H1 (cell line): Measurements from ENCODE around the gene CAPN7. TPM values are rescaled to one million over a fixed set of nuclear protein-coding genes. Genes with fewer than 3 reads are reported as not detected.

Experiments
- CTCF ChIA-PET: fragments of 300-600 bp; sonication (Branson Sonifier 250); formaldehyde crosslinking; loops from one replicate; lab custom pipeline; 2021; ENCODE audit not compliant: partially characterized antibody; lab: Charles Lee
- POLR2A ChIA-PET: fragments of 300-600 bp; sonication (Branson Sonifier 250); formaldehyde crosslinking; loops from one replicate; lab custom pipeline; 2021; ENCODE audit warnings: inconsistent platforms; ENCODE audit not compliant: partially characterized antibody; lab: Charles Lee
- DNase-seq, 2 experiments: peaks; one replicate each; pipeline versions ENCODE4 v3.0.0 to v3.0.0-alpha.2; 2010 to 2022; ENCODE audit warnings: low spot score in 2 of 2, low read depth in 1 of 2, mixed read lengths in 1 of 2
- FAIRE-seq: peaks from 2 replicates; lab custom pipeline; 2011; peaks lifted over from hg19 to GRCh38; lab: Jason Lieb, UNC
- H2AFZ ChIP-seq: 2 replicates; pipeline ENCODE4 v1.8.1; 2012; ENCODE audit warnings: low read length, inconsistent platforms
- H2AK5ac ChIP-seq: 2 replicates; pipeline ENCODE4 v1.6.1; 2013; ENCODE audit warnings: low read depth, low read length
- H2BK120ac ChIP-seq: replicated peaks from 2 replicates; pipeline ENCODE3; 2013; ENCODE audit warnings: low read depth, low read length, inconsistent platforms
- H2BK12ac ChIP-seq: 2 replicates; pipeline ENCODE4 v1.6.1; 2013; ENCODE audit warnings: low read depth, low read length
- H2BK15ac ChIP-seq: 2 replicates; pipeline ENCODE4 v1.6.1; 2013; ENCODE audit warnings: low read length
- H2BK20ac ChIP-seq: 2 replicates; pipeline ENCODE4 v1.6.1; 2013; ENCODE audit warnings: low read length
- H2BK5ac ChIP-seq: 2 replicates; pipeline ENCODE4 v1.6.1; 2013; ENCODE audit warnings: low read depth, low read length
- H3K14ac ChIP-seq: 2 replicates; pipeline ENCODE4 v1.6.1; 2013; ENCODE audit warnings: inconsistent platforms; ENCODE audit not compliant: insufficient read length
- H3K18ac ChIP-seq: 2 replicates; pipeline ENCODE4 v1.6.1; 2013; ENCODE audit warnings: low read length; ENCODE audit errors: extremely low read depth
- H3K23ac ChIP-seq: 2 replicates; pipeline ENCODE4 v1.6.1; 2013; ENCODE audit warnings: inconsistent platforms; ENCODE audit not compliant: insufficient read length
- H3K23me2 ChIP-seq: 2 replicates; pipeline ENCODE4 v1.6.1; 2013; ENCODE audit warnings: low read depth, low read length
- H3K27ac ChIP-seq: 2 replicates; pipeline ENCODE4 v1.6.1; 2011; ENCODE audit warnings: low read depth, low read length, inconsistent platforms
- H3K27me3 ChIP-seq, 4 experiments: replicated peaks in 1 of 4; 1 replicate in 1 of 4; 2 replicates in 3 of 4; pipeline versions ENCODE4 v1.6.1 to v1.8.1; 2011 to 2013; ENCODE audit warnings: low read length in 3 of 4, mild to moderate bottlenecking in 3 of 4, inconsistent platforms in 2 of 4, mixed read lengths in 2 of 4, moderate library complexity in 1 of 4; ENCODE audit not compliant: control insufficient read depth in 3 of 4, insufficient read depth in 3 of 4; ENCODE audit errors: extremely low read depth in 1 of 4
- H3K36me3 ChIP-seq, 4 experiments: 2 replicates each; pipeline versions ENCODE4 v1.6.1 to v1.8.1; 2011 to 2013; ENCODE audit warnings: mild to moderate bottlenecking in 4 of 4, low read length in 3 of 4, moderate library complexity in 2 of 4, control low read depth in 1 of 4, inconsistent platforms in 1 of 4; ENCODE audit not compliant: insufficient read depth in 4 of 4, control insufficient read depth in 2 of 4
- H3K4ac ChIP-seq: replicated peaks from 2 replicates; pipeline ENCODE3; 2013; ENCODE audit warnings: low read length, low read depth, mixed read lengths, inconsistent platforms; ENCODE audit not compliant: insufficient read length
- H3K4me1 ChIP-seq, 4 experiments: replicated peaks in 1 of 4; 1 replicate in 1 of 4; 2 replicates in 3 of 4; pipeline versions ENCODE4 v1.6.1 to v1.8.1; 2011 to 2013; ENCODE audit warnings: low read length in 3 of 4, inconsistent platforms in 2 of 4, mixed read lengths in 1 of 4; ENCODE audit not compliant: insufficient read depth in 4 of 4, control insufficient read depth in 3 of 4
- H3K4me2 ChIP-seq, 2 experiments: 2 replicates each; pipeline versions ENCODE4 v1.6.1 to v1.8.1; 2011 to 2013; ENCODE audit warnings: low read depth in 2 of 2, low read length in 2 of 2, control low read depth in 1 of 2, inconsistent platforms in 1 of 2, mild to moderate bottlenecking in 1 of 2; ENCODE audit not compliant: insufficient read depth in 1 of 2
- H3K4me3 ChIP-seq, 4 experiments: fragments of 200-600, 300-600 bp in 1 of 4; sonication (generic), shearing (Covaris generic), sonication (Bioruptor Twin) in 1 of 4; 2 replicates each; pipeline versions ENCODE4 v1.5.1 to v1.8.1; 2011 to 2016; ENCODE audit warnings: low read length in 4 of 4, low read depth in 3 of 4, control low read depth in 2 of 4, inconsistent platforms in 2 of 4, mild to moderate bottlenecking in 2 of 4, mixed read lengths in 1 of 4, moderate library complexity in 1 of 4; ENCODE audit not compliant: insufficient read depth in 2 of 4; ENCODE audit errors: extremely low read depth in 1 of 4
- H3K56ac ChIP-seq: replicated peaks from 2 replicates; pipeline ENCODE3; 2013; ENCODE audit warnings: low read depth, mild to moderate bottlenecking, mixed read lengths, low read length, inconsistent platforms; ENCODE audit not compliant: insufficient read length
- H3K79me1 ChIP-seq: 2 replicates; pipeline ENCODE4 v1.6.1; 2013; ENCODE audit warnings: low read depth, low read length, control low read depth
- H3K79me2 ChIP-seq, 2 experiments: 2 replicates each; pipeline versions ENCODE4 v1.6.1 to v1.8.1; 2012 to 2013; ENCODE audit warnings: low read length in 2 of 2, mild to moderate bottlenecking in 2 of 2, inconsistent platforms in 1 of 2; ENCODE audit not compliant: insufficient read depth in 2 of 2, control insufficient read depth in 1 of 2
- H3K9ac ChIP-seq, 4 experiments: replicated peaks in 1 of 4; 1 replicate in 1 of 4; 2 replicates in 3 of 4; pipeline versions ENCODE4 v1.6.1 to v1.8.1; 2011 to 2013; ENCODE audit warnings: low read depth in 3 of 4, low read length in 3 of 4, control low read depth in 2 of 4, mild to moderate bottlenecking in 2 of 4, moderate library complexity in 2 of 4, inconsistent platforms in 1 of 4; ENCODE audit errors: extremely low read depth in 1 of 4
- H3K9me3 ChIP-seq, 2 experiments: 2 replicates each; pipeline versions ENCODE4 v1.6.1 to v1.8.1; 2012 to 2013; ENCODE audit warnings: mild to moderate bottlenecking in 2 of 2, moderate library complexity in 2 of 2, control low read depth in 1 of 2, inconsistent platforms in 1 of 2, low read depth in 1 of 2, low read length in 1 of 2, mixed read lengths in 1 of 2; ENCODE audit not compliant: insufficient read depth in 2 of 2
- H4K20me1 ChIP-seq, 2 experiments: replicated peaks in 1 of 2; 2 replicates each; pipeline versions ENCODE3 to v1.8.1; 2011 to 2013; ENCODE audit warnings: inconsistent platforms in 2 of 2, low read length in 2 of 2, mild to moderate bottlenecking in 1 of 2; ENCODE audit not compliant: insufficient read depth in 2 of 2, control insufficient read depth in 1 of 2
- H4K5ac ChIP-seq: 2 replicates; pipeline ENCODE4 v1.6.1; 2013; ENCODE audit warnings: low read length, low read depth, mixed read lengths, inconsistent platforms; ENCODE audit not compliant: insufficient read length
- H4K8ac ChIP-seq: 2 replicates; pipeline ENCODE4 v1.8.0; 2013; ENCODE audit warnings: mild to moderate bottlenecking, moderate library complexity, low read length, inconsistent platforms; ENCODE audit not compliant: insufficient read depth; ENCODE audit errors: extremely low read depth
- H4K91ac ChIP-seq: replicated peaks from 2 replicates; pipeline ENCODE3; 2013; ENCODE audit warnings: low read length, mixed read lengths, inconsistent platforms; ENCODE audit not compliant: insufficient read length
- CHD1 ChIP-seq: IDR thresholded peaks from 2 replicates; pipeline ENCODE4 v1.6.1; 2012; ENCODE audit warnings: low read depth, low read length, improper control_type of control experiment
- SAP30 ChIP-seq: fragments of 300-600 bp; sonication (generic); IDR thresholded peaks from 2 replicates; pipeline ENCODE4 v1.7.1; 2012; ENCODE audit warnings: low read length, moderate library complexity, mild to moderate bottlenecking, inconsistent platforms; ENCODE audit not compliant: insufficient read depth, insufficient replicate concordance
- TCF12 ChIP-seq: IDR thresholded peaks from 2 replicates; pipeline ENCODE4 v1.6.1; 2011; ENCODE audit warnings: low read depth, mild to moderate bottlenecking, low read length
- WGBS, 2 experiments: shearing (Covaris generic) in 1 of 2; methylation state at CpG; one replicate each; pipeline versions ENCODE4 v1.1.6 to v1.1.7; 2013 to 2015; ENCODE audit warnings: low lambda C conversion rate in 2 of 2, mixed read lengths in 2 of 2, inconsistent platforms in 1 of 2, low coverage in 1 of 2, missing lambda C conversion rate in 1 of 2; ENCODE audit not compliant: insufficient replicate concordance in 2 of 2, insufficient coverage in 1 of 2, insufficient read length in 1 of 2; ENCODE audit errors: extremely low coverage in 1 of 2, missing lambda C conversion rate in 1 of 2; 5-methylcytosine and 5-hydroxymethylcytosine counted together
- polyA plus RNA-seq, 7 experiments: library from polyadenylated mRNA; depleted of rRNA in 3 of 7; stranded (reverse) in 5 of 7; unstranded in 2 of 7; fragments of >200 nt in 5 of 7; fragments of 200-250 nt in 2 of 7; gene quantifications; 1 replicate in 5 of 7; 2 replicates in 1 of 7; 4 replicates in 1 of 7; pipeline versions ENCODE4 v1.2.1 to v1.2.3, GENCODE V29; 2011 to 2013; ENCODE audit warnings: missing spikeins in 2 of 7, mixed read lengths in 2 of 7
- total RNA-seq: library from RNA; stranded (reverse); fragmentation: NEBNext Ultra II Directional; extraction: Animal tissue kit (Norgen Biotek cat#: 25700); gene quantifications from 2 replicates; pipeline ENCODE4 v1.2.1, GENCODE V29; 2021

Gene CAPN7
- total and polyA plus RNA-seq, 2 of the 8 experiments (the other 6 are each of a cell fraction or from before 2014, with no cell fraction given) = 5.3 to 13.2 TPM

DNA sequence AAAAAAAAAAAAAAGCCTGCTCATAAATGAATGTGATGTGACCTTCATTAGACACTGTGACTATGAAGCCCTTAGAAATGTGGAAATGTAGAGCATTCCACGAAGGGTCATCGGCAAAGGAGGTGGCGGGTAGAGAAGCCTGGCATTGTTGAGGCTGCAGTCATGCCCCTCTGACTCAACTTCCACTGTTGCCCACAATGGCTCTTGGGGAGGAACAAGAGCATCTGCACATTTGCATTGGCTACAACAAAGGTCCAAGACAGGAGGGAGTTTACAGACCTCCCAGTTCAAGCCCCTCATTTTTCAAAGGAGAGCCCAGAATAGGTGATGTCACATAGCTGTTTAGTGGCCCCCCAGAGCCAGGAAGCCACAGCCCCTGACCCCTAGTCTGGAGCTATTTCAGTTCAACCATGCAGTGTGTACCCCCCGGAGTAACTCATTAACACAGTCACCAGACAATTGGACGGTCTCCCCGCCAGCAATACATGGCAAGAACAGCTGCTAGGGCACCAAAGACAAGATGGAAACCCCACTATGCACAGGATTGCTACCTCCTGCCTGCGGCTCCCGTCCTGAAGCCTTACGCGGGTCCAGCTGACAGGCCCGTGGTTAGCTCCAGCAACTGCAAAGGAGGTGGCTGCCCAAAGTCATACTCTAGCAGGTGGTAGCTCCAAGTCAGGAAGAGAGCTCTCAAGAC is 70.1 kb downstream of the CAPN7 start:
- no peak overlapping the region for H4K5ac ChIP-seq
- DNase-seq = no peak
- no peak overlapping the region for H2BK15ac ChIP-seq
- H3K9me3 ChIP-seq = no peaks in the 10 kb centered on the region
- H2AK5ac ChIP-seq = no peak overlapping the region
- ChIA-PET CTCF (interaction anchor here (0.6 to 13.8 kb wide), 21 partner anchors 8 to 131 kb away, joined by 3 to 180 read pairs (median 4); partner anchors contain the start of gene SH3BP5), POLR2A (no interaction called here)
- H2BK12ac ChIP-seq = no peak overlapping the region
- no peak overlapping the region for H2BK120ac ChIP-seq
- no peak overlapping the region for H3K14ac ChIP-seq
- no peak overlapping the region for H2AFZ ChIP-seq
- no peak overlapping the region for H4K91ac ChIP-seq
- H3K23me2 ChIP-seq = no peaks in the 10 kb centered on the region
- no peak overlapping the region for H3K4me2 ChIP-seq
- FAIRE-seq = no peak
- H3K4me1 ChIP-seq = peaks cover 0 to 12% (median 4%) of the 10 kb centered on the region in 4 experiments; a peak in 4 of 7 replicates
- no peaks in the 10 kb centered on the region for H3K27me3 ChIP-seq
- no peaks in the 10 kb centered on the region for H3K36me3 ChIP-seq
- H4K8ac ChIP-seq = peak overlapping the region; percentile 42; the same call in 1 of the 2 replicates
- no peak overlapping the region for H3K18ac ChIP-seq
- H3K27ac ChIP-seq = no peak overlapping the region
- no peak overlapping the region for H3K23ac ChIP-seq
- H2BK20ac ChIP-seq = no peak overlapping the region
- no peak overlapping the region for H3K4me3 ChIP-seq
- no peak for TF ChIP-seq TCF12
- TF ChIP-seq CHD1 = no peak
- TF ChIP-seq SAP30 = no peak
- H4K20me1 ChIP-seq = peaks cover 2 to 8% of the 10 kb centered on the region in 2 experiments
- H3K79me1 ChIP-seq = peaks cover 3% of the 10 kb centered on the region
- H3K79me2 ChIP-seq = no peaks in the 10 kb centered on the region
- no peak overlapping the region for H3K4ac ChIP-seq
- 88% methylated on average over 11 of the region's 11 CpGs; no CpG with 5 or more reads in 1 of the 2 experiments for WGBS, 2 experiments
- no peak overlapping the region for H2BK5ac ChIP-seq
- H3K56ac ChIP-seq = no peak overlapping the region
- no peak overlapping the region for H3K9ac ChIP-seq
